HAP-1 (cell line): ENCODE data around the gene NPR3.
A peak's percentile ranks its signal among the peaks of the same experiment; 100 is the strongest.

Source experiments
- DNase-seq, 2 experiments: peaks; one replicate each; pipeline ENCODE4 v3.0.0-alpha.2; 2016 to 2020; ENCODE audit warnings: low spot score in 2 of 2
- H3K27me3 ChIP-seq: fragments of 250-450 bp; sonication (Bioruptor Pico); 2 replicates; pipeline ENCODE4 v1.5.1; 2020; ENCODE audit warnings: low read depth, mild to moderate bottlenecking, moderate library complexity
- H3K36me3 ChIP-seq: fragments of 250-450 bp; sonication (Bioruptor Pico); replicated peaks from 2 replicates; pipeline ENCODE4 v1.5.1; 2020; ENCODE audit warnings: mild to moderate bottlenecking
- H3K4me1 ChIP-seq: fragments of 250-450 bp; sonication (Bioruptor Pico); 2 replicates; pipeline ENCODE4 v1.5.1; 2020; ENCODE audit warnings: mild to moderate bottlenecking
- H3K4me3 ChIP-seq: fragments of 250-450 bp; sonication (Bioruptor Pico); 2 replicates; pipeline ENCODE4 v1.5.1; 2020; ENCODE audit warnings: mild to moderate bottlenecking, moderate library complexity
- H3K9me3 ChIP-seq: fragments of 250-450 bp; sonication (Bioruptor Pico); 2 replicates; pipeline ENCODE4 v1.5.1; 2020; ENCODE audit warnings: mild to moderate bottlenecking, moderate library complexity
- in situ Hi-C: fragments of 300-500 bp; cut with MboI; formaldehyde crosslinking; loops from 3 replicates; pipeline ENCODE4 v1.14.3; 2020; ENCODE audit warnings: low sequenced_read_pairs, inconsistent platforms, mixed read lengths

The NPR3 gene, protein sequence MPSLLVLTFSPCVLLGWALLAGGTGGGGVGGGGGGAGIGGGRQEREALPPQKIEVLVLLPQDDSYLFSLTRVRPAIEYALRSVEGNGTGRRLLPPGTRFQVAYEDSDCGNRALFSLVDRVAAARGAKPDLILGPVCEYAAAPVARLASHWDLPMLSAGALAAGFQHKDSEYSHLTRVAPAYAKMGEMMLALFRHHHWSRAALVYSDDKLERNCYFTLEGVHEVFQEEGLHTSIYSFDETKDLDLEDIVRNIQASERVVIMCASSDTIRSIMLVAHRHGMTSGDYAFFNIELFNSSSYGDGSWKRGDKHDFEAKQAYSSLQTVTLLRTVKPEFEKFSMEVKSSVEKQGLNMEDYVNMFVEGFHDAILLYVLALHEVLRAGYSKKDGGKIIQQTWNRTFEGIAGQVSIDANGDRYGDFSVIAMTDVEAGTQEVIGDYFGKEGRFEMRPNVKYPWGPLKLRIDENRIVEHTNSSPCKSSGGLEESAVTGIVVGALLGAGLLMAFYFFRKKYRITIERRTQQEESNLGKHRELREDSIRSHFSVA

GRCh38 chr5:32710550-32711361, at the start of gene NPR3:
Gene NPR3 (plus strand): TSS chr5:32711321. CDS start chr5:32711777, 456 bp downstream.
- Histone ChIP-seq H3K4me1 (0 out of 2 replicates have a peak, but pooled peaks cover 2% of the 10 kb centered on the region), H3K9me3 (no peaks in the 10 kb centered on the region), H3K4me3 (peak within 1 kb of the TSS; percentile 29), H3K27me3 (peaks cover 30% of the 10 kb centered on the region), H3K36me3 (no peaks in the 10 kb centered on the region)
- no peak for DNase-seq
- in situ Hi-C loops = no loop called here

- Histone ChIP-seq H3K9me3 (no peaks in the 10 kb centered on the region), H3K27me3 (no peaks in the 10 kb centered on the region), H3K4me3 (no peak overlapping the region), H3K36me3 (no peaks in the 10 kb centered on the region), H3K4me1 (no peaks in the 10 kb centered on the region)
- in situ Hi-C loops = no loop called here
- no peak for DNase-seq
Measured at GRCh38 chr5:32664523-32664922, 46.6 kb upstream of the NPR3 start.

GRCh38 chr5:32668552-32668951, 42.6 kb upstream of the NPR3 start:
- in situ Hi-C loops = no loop called here
- H3K27me3 ChIP-seq = no peaks in the 10 kb centered on the region
- DNase-seq = no peak
- H3K4me3 ChIP-seq = no peak overlapping the region
- H3K9me3 ChIP-seq = no peaks in the 10 kb centered on the region
- no peaks in the 10 kb centered on the region for H3K36me3 ChIP-seq
- no peaks in the 10 kb centered on the region for H3K4me1 ChIP-seq

DNA sequence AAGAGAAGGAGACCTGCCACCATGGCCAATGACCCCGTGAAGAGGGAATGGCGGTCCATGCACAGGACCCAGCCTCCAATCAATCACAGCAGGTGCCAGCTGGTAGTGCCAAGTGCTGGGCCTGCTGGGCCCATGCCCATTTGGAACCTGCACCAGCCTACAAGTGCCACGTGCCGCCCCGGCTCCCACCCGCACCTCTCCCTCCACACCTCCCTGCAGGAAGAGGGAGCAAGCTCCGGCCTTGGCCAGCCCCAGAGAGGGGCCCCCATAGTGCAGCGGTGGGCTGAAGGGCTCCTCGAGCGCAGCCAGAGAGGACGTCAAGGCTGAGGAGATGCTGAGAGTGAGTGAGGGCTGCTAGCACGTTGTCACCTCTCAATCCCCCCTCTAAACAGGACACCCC, 37.8 kb upstream of the NPR3 start:
- no peaks in the 10 kb centered on the region for H3K36me3 ChIP-seq
- DNase-seq = no peak
- no peak overlapping the region for H3K4me3 ChIP-seq
- in situ Hi-C loops = no loop called here
- no peaks in the 10 kb centered on the region for H3K4me1 ChIP-seq
- no peaks in the 10 kb centered on the region for H3K27me3 ChIP-seq
- H3K9me3 ChIP-seq = no peaks in the 10 kb centered on the region; the same call in 1 of the 2 replicates

DNA sequence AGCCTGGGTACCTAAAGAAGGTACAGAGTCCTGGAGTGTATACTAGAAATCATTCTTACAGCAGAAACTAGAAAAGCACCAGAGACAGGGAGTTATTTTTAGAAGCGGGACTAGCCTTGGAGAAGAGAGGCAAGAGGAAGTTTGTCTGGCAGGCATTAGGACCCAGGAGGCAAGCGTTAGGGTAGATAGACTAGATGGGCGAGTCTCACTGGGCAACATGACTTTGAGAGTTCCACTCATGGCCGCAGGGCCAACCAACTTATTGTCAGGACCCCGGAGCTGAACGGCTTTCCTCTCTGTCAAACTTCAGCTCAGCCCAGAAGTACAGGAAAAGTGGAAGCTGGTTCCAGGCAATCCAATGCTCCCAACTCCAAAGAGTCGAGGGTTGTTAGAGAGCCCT, 34.1 kb upstream of the NPR3 start:
- no peak for DNase-seq
- H3K4me1 ChIP-seq = no peaks in the 10 kb centered on the region
- in situ Hi-C loops = no loop called here
- no peaks in the 10 kb centered on the region for H3K36me3 ChIP-seq
- H3K4me3 ChIP-seq = no peak overlapping the region
- H3K9me3 ChIP-seq = no peaks in the 10 kb centered on the region; the same call in 1 of the 2 replicates
- no peaks in the 10 kb centered on the region for H3K27me3 ChIP-seq

DNA sequence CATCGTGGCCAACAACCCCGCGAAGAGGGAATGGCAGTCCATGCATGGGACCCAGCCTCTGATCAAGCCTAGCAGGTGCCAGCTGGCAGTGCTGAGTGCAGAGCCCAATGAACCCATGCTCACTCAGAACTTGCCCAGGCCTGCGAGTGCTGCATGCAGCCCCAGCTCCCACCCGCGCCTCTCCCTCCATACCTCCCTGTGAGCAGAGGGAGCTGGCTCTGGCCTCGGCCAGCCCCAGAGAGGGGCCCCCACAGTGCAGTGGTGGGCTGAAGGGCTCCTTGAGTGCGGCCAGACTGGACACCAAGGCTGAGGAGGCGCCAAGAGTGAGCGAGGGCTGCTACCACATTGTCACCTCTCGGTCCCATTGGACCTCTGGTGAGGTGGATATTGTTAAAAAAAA, 32.6 kb upstream of the NPR3 start:
- H3K4me3 ChIP-seq = no peak overlapping the region
- no peaks in the 10 kb centered on the region for H3K27me3 ChIP-seq
- H3K9me3 ChIP-seq = no peaks in the 10 kb centered on the region; the same call in 1 of the 2 replicates
- DNase-seq = no peak
- no peaks in the 10 kb centered on the region for H3K36me3 ChIP-seq
- in situ Hi-C loops = no loop called here
- H3K4me1 ChIP-seq = no peaks in the 10 kb centered on the region

GRCh38 chr5:32679218-32679617, 31.9 kb upstream of the NPR3 start:
- Histone ChIP-seq H3K4me1 (no peaks in the 10 kb centered on the region), H3K4me3 (no peak overlapping the region), H3K27me3 (no peaks in the 10 kb centered on the region), H3K9me3 (no peaks in the 10 kb centered on the region; the same call in 1 of the 2 replicates), H3K36me3 (no peaks in the 10 kb centered on the region)
- in situ Hi-C loops = no loop called here
- DNase-seq = no peak

DNA sequence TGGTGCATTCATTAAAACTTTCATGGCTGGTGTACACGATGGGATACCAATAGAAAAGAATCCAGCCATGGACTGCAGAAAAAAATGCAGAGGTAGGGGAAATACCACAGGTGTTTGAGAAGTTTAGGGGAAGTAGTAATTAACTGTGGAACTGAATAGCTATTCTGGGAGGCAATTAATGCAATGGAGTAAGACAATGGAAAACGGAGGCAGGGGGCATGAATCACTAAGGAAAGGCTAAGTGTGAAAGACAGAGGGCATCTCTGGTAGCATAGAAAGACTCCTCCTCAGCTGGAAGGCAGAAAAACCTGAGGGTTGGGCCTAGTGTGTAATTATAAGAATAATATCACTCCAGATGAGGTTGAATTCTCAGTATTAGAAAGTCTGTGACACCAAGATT, 30.9 kb upstream of the NPR3 start:
- H3K36me3 ChIP-seq = no peaks in the 10 kb centered on the region
- no peak for DNase-seq
- no peaks in the 10 kb centered on the region; the same call in 1 of the 2 replicates for H3K9me3 ChIP-seq
- no peak overlapping the region for H3K4me3 ChIP-seq
- no peaks in the 10 kb centered on the region for H3K27me3 ChIP-seq
- no peaks in the 10 kb centered on the region for H3K4me1 ChIP-seq
- in situ Hi-C loops = no loop called here

DNA sequence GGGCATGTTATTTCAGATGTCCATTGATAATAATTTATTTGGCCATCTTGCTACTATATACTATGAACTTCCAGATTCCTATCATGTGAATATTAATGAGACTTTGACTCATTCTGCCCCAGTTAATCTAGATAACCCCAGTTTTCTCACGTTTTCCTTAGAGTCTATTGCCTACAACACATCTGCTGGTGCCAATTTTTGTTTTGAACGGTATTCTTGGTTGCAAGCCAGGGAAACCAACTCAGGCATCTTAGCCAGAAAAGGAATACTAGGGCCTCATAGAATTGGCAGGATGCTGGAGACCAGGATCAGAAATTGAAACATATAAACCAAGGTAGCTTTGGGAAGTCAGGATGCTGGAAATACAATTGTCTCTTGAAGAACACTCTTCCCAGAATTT, 28.0 kb upstream of the NPR3 start:
- no peak for DNase-seq
- Histone ChIP-seq H3K27me3 (no peaks in the 10 kb centered on the region), H3K4me1 (no peaks in the 10 kb centered on the region), H3K36me3 (no peaks in the 10 kb centered on the region), H3K9me3 (no peaks in the 10 kb centered on the region), H3K4me3 (no peak overlapping the region)
- in situ Hi-C loops = no loop called here

DNA sequence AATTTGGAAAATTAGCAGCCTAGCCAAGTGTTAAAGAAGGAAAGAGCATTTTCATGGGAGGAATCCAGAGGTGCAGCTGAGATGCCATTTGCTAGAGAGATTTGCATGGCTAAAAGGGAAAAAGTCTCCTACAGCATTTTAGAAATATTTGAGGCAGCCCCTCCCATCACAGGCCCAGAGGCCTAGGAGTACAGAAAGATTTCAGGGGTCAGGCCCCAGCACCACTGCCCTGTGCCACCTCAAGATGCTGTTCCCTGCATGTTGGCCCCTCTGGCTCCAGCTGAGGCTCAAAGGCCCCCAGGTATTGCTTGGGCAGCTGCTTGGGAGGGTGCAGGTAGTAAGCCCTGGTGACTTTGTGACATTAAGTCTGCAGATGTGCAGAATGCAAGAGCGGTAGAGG, 26.9 kb upstream of the NPR3 start:
- in situ Hi-C loops = no loop called here
- H3K36me3 ChIP-seq = no peaks in the 10 kb centered on the region
- no peaks in the 10 kb centered on the region for H3K9me3 ChIP-seq
- H3K4me3 ChIP-seq = no peak overlapping the region
- DNase-seq = no peak
- no peaks in the 10 kb centered on the region for H3K27me3 ChIP-seq
- H3K4me1 ChIP-seq = no peaks in the 10 kb centered on the region

- DNase-seq = no peak
- Histone ChIP-seq H3K36me3 (no peaks in the 10 kb centered on the region), H3K27me3 (no peaks in the 10 kb centered on the region), H3K4me1 (no peaks in the 10 kb centered on the region), H3K9me3 (no peaks in the 10 kb centered on the region), H3K4me3 (no peak overlapping the region)
- in situ Hi-C loops = no loop called here
Measured at GRCh38 chr5:32686799-32687498, 24.2 kb upstream of the NPR3 start.

- no peak overlapping the region for H3K4me3 ChIP-seq
Measured at GRCh38 chr5:32687499-32687831, 23.7 kb upstream of the NPR3 start.

GRCh38 chr5:32690153-32690552, 21.0 kb upstream of the NPR3 start:
- Histone ChIP-seq H3K4me3 (no peak overlapping the region), H3K27me3 (no peaks in the 10 kb centered on the region), H3K4me1 (no peaks in the 10 kb centered on the region), H3K36me3 (no peaks in the 10 kb centered on the region), H3K9me3 (no peaks in the 10 kb centered on the region)
- in situ Hi-C loops = no loop called here
- DNase-seq = no peak

More at GRCh38 chr5:32687499-32687831, 23.7 kb upstream of the NPR3 start:
- Histone ChIP-seq H3K4me1 (no peaks in the 10 kb centered on the region), H3K36me3 (no peaks in the 10 kb centered on the region), H3K9me3 (no peaks in the 10 kb centered on the region), H3K27me3 (no peaks in the 10 kb centered on the region)
- no peak for DNase-seq
- in situ Hi-C loops = no loop called here
